Stimulated activated CD8-positive, alpha-beta memory T cell treated with anti-CD3 and anti-CD28 coated beads, Interleukin-12 subunit alpha, Interleukin-12 subunit beta, amount 100 ng/mL, for 24 hours (primary cell): ENCODE data around the gene PTPRM.

Experiments used
- DNase-seq: peaks from one replicate; pipeline ENCODE4 v3.0.0-alpha.2; 2020; ENCODE audit errors: extremely low read depth

PTPRM gene

GRCh38 chr18:7626922-7627440, 59.9 kb downstream of the PTPRM start:
- DNase-seq = no peak

GRCh38 chr18:7629416-7629815, 62.3 kb downstream of the PTPRM start:
- no peak for DNase-seq

GRCh38 chr18:7630731-7631442, 63.8 kb downstream of the PTPRM start:
- DNase-seq = no peak

- no peak for DNase-seq
These were observed 65.3 kb downstream of the PTPRM start for GRCh38 chr18:7632152-7633098.

GRCh38 chr18:7633171-7633570, 66.1 kb downstream of the PTPRM start:
- no peak for DNase-seq

- no peak for DNase-seq
These were observed 68.8 kb downstream of the PTPRM start for GRCh38 chr18:7635948-7636347.

GRCh38 chr18:7637269-7637668, 70.2 kb downstream of the PTPRM start:
- DNase-seq = no peak

GRCh38 chr18:7638321-7638720, 71.2 kb downstream of the PTPRM start:
- no peak for DNase-seq

GRCh38 chr18:7641813-7642212, 74.7 kb downstream of the PTPRM start:
- DNase-seq = no peak

- DNase-seq = no peak
These were observed 75.3 kb downstream of the PTPRM start for GRCh38 chr18:7642331-7642890.

GRCh38 chr18:7645756-7646155, 78.6 kb downstream of the PTPRM start:
- DNase-seq = no peak

- DNase-seq = no peak
These were observed 79.2 kb downstream of the PTPRM start for GRCh38 chr18:7646174-7646886.

GRCh38 chr18:7647500-7647899, 80.4 kb downstream of the PTPRM start:
- no peak for DNase-seq

GRCh38 chr18:7657050-7657449, 89.9 kb downstream of the PTPRM start:
- no peak for DNase-seq

- no peak for DNase-seq
These were observed 90.8 kb downstream of the PTPRM start for GRCh38 chr18:7657937-7658336.

GRCh38 chr18:7658701-7659100, 91.6 kb downstream of the PTPRM start:
- no peak for DNase-seq

- DNase-seq = no peak
These were observed 94.1 kb downstream of the PTPRM start for GRCh38 chr18:7661207-7661606.

- no peak for DNase-seq
These were observed 95.8 kb downstream of the PTPRM start for GRCh38 chr18:7662866-7663265.

GRCh38 chr18:7663366-7664312, 96.5 kb downstream of the PTPRM start:
- no peak for DNase-seq

GRCh38 chr18:7666195-7666776, 99.2 kb downstream of the PTPRM start:
- no peak for DNase-seq
